ENCODE results near the gene EHD1. TPM values are rescaled to one million over a fixed set of nuclear protein-coding genes. Genes with fewer than 3 reads are reported as not detected.

EHD1 gene
- total and polyA plus RNA-seq, 9 of the 15 experiments (the other 6 are each of a cell fraction or from before 2014, with no cell fraction given) = 0.46 to 65.0 (median 16.4) TPM

DNA sequence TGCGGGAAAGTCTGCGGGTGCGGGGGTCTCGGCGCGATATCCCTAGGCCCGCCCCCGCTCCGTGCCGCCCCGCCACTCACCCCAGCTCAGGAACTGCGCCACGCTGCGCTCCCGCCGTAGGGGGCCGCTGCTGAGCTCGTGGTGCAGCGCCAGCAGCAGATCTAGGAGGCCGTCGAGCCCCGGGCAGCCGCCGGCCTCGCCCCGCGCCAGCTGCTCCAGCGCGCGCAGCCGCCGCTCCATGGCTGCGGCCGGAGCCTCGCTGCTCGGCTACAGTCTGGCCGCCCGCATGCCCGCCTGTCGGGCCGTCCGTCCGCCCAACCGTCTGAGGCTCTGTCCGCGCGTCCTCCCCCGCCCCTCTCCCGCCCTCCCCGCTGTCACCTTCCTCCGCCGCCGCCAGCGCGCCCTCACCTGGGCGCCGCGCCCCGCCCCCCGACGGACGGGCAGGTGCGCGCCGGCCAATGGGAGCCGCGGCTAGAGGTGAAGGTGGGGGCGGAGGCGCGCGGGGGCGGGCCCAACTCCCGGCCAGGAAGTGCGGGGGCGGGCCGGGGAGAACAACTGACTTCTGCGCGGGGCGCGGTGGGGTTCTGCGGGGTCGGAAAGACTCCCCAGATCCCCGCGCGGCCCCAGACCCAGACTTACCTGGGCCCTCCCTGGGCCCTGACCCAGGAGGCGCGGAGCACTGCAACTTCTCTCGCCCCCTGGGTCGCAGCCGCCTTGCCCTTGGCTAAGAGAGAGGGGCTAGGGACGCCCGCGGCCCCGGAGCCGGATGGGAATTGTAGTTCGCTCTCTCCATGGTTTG, 33.9 kb downstream of the EHD1 start, which contains the start of gene CDC42BPG (continued):
- TF ChIP-seq CHD1 (IDR thresholded peaks at IDR 0.05; ENCODE audit: low read length) (peak; percentile 83), POLR3G (IDR thresholded peaks at IDR 0.05; ENCODE audit: extremely low read depth, insufficient read length, insufficient replicate concordance) (no peak), CC2D1A (IDR thresholded peaks at IDR 0.05) (no peak), YY1 (IDR thresholded peaks at IDR 0.05; ENCODE audit: borderline replicate concordance in 1 of 3, control insufficient read depth in 1 of 3, extremely low read depth in 1 of 3, insufficient read depth in 3 of 3, insufficient read length in 1 of 3, insufficient replicate concordance in 2 of 3, low read depth in 1 of 3, low read length in 2 of 3) (peak in 2 of 3 experiments; percentile 44 to 69), ARID2 (IDR thresholded peaks at IDR 0.05) (no peak), SIX5 (IDR thresholded peaks at IDR 0.05; ENCODE audit: borderline replicate concordance in 1 of 2, insufficient read depth in 1 of 2, low read depth in 1 of 2, low read length in 2 of 2) (0 out of 4 replicates have a peak, but pooled peaks of 1 of the 2 experiments have one; percentile 18), ZNF668 (CRISPR knock-in tag; IDR thresholded peaks at IDR 0.05) (no peak), ZBTB7A (IDR thresholded peaks at IDR 0.05; ENCODE audit: borderline replicate concordance, control insufficient read depth, low read depth, low read length) (peak; percentile 89), TAF7 (tag; IDR thresholded peaks at IDR 0.05) (no peak), RFX1 (IDR thresholded peaks at IDR 0.05) (no peak), KLF13 (tag; IDR thresholded peaks at IDR 0.05; ENCODE audit: borderline replicate concordance, low read depth) (no peak), ZNF316 (IDR thresholded peaks at IDR 0.05) (no peak), FIP1L1 (IDR thresholded peaks at IDR 0.05; ENCODE audit: low read depth, low read length, poor library complexity, severe bottlenecking) (peak; percentile 46), NONO (IDR thresholded peaks at IDR 0.05; ENCODE audit: low read depth in 2 of 2, low read length in 1 of 2) (peak in 1 of 2 experiments; percentile 85; a peak in 2 of 4 replicates), HDAC1 (IDR thresholded peaks at IDR 0.05) (no peak; a peak in 1 of 4 replicates), EHMT2 (IDR thresholded peaks at IDR 0.05) (no peak), CREM (IDR thresholded peaks at IDR 0.05; ENCODE audit: low read depth) (peak; percentile 64)
- TF ChIP-seq, protein P1, sequence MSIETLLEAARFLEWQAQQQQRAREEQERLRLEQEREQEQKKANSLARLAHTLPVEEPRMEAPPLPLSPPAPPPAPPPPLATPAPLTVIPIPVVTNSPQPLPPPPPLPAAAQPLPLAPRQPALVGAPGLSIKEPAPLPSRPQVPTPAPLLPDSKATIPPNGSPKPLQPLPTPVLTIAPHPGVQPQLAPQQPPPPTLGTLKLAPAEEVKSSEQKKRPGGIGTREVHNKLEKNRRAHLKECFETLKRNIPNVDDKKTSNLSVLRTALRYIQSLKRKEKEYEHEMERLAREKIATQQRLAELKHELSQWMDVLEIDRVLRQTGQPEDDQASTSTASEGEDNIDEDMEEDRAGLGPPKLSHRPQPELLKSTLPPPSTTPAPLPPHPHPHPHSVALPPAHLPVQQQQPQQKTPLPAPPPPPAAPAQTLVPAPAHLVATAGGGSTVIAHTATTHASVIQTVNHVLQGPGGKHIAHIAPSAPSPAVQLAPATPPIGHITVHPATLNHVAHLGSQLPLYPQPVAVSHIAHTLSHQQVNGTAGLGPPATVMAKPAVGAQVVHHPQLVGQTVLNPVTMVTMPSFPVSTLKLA (conservative IDR thresholded peaks at IDR 0.05) = peak in 1 of 2 experiments; percentile 40; a peak in 2 of 4 replicates
- TF ChIP-seq, protein P2, sequence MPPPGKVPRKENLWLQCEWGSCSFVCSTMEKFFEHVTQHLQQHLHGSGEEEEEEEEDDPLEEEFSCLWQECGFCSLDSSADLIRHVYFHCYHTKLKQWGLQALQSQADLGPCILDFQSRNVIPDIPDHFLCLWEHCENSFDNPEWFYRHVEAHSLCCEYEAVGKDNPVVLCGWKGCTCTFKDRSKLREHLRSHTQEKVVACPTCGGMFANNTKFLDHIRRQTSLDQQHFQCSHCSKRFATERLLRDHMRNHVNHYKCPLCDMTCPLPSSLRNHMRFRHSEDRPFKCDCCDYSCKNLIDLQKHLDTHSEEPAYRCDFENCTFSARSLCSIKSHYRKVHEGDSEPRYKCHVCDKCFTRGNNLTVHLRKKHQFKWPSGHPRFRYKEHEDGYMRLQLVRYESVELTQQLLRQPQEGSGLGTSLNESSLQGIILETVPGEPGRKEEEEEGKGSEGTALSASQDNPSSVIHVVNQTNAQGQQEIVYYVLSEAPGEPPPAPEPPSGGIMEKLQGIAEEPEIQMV (tag; conservative IDR thresholded peaks at IDR 0.05; ENCODE audit: low read depth) = no peak

Measured in K562 (cell line).